Esophagus mucosa (tissue), 1 donor: ENCODE data around the gene PPP2R5B. TPM values are rescaled to one million over a fixed set of nuclear protein-coding genes. Genes with fewer than 3 reads are reported as not detected.

Source experiments
- total RNA-seq: library from RNA; stranded (reverse); gene quantifications from one replicate; pipeline ENCODE4 v1.2.4, GENCODE V29; 2023
- donor health status: DM: yes; HTN: yes; CAD: no.

Gene PPP2R5B
- total RNA-seq, 1 donor from 2014 or later: 7.0 TPM

Other genes with a start within 250 kb of the PPP2R5B start
- 0.12 TPM for gene NRXN2, start 201.5 kb upstream of the PPP2R5B start, total RNA-seq
- 1.1 TPM for gene RASGRP2, start 180.5 kb upstream of the PPP2R5B start, total RNA-seq
- 0.44 TPM for gene PYGM, start 164.7 kb upstream of the PPP2R5B start, total RNA-seq
- gene SF1, start 146.1 kb upstream of the PPP2R5B start, total RNA-seq: 129 TPM
- gene MAP4K2, start 121.5 kb upstream of the PPP2R5B start, total RNA-seq: 5.4 TPM
- gene MEN1, start 114.1 kb upstream of the PPP2R5B start, total RNA-seq: 15.6 TPM
- 20.5 TPM for gene CDC42BPG, start 80.0 kb upstream of the PPP2R5B start, total RNA-seq
- 25.6 TPM for gene EHD1, start 46.1 kb upstream of the PPP2R5B start, total RNA-seq
- gene ATG2A, start 7.5 kb upstream of the PPP2R5B start, total RNA-seq: 10.7 TPM
- gene GPHA2, start 11.2 kb downstream of the PPP2R5B start, total RNA-seq: not detected
- not detected for gene MAJIN, start 47.4 kb downstream of the PPP2R5B start, total RNA-seq
- not detected for gene BATF2, start 72.3 kb downstream of the PPP2R5B start, total RNA-seq
- 43.9 TPM for gene ARL2, start 89.5 kb downstream of the PPP2R5B start, total RNA-seq
- gene SNX15, start 102.8 kb downstream of the PPP2R5B start, total RNA-seq: 12.2 TPM
- 11.3 TPM for gene SAC3D1, start 116.5 kb downstream of the PPP2R5B start, total RNA-seq
- gene NAALADL1, start 133.9 kb downstream of the PPP2R5B start, total RNA-seq: 2.7 TPM
- 14.1 TPM for gene CDCA5, start 159.4 kb downstream of the PPP2R5B start, total RNA-seq
- 25.7 TPM for gene ZFPL1, start 159.5 kb downstream of the PPP2R5B start, total RNA-seq
- 76.4 TPM for gene VPS51, start 171.5 kb downstream of the PPP2R5B start, total RNA-seq
- gene TM7SF2, start 187.2 kb downstream of the PPP2R5B start, total RNA-seq: 53.2 TPM
- 9.4 TPM for gene ZNHIT2, start 193.0 kb downstream of the PPP2R5B start, total RNA-seq
- 758 TPM for gene FAU, start 197.4 kb downstream of the PPP2R5B start, total RNA-seq
- gene MRPL49, start 197.6 kb downstream of the PPP2R5B start, total RNA-seq: 63.9 TPM
- gene SYVN1, start 209.8 kb downstream of the PPP2R5B start, total RNA-seq: 28.1 TPM
- not detected for gene SPDYC, start 245.5 kb downstream of the PPP2R5B start, total RNA-seq